Measurements from ENCODE around the gene METAP1D.
"Not testable (repeated sequence)": the region's sequence is repeated elsewhere in the genome, so short reads cannot be mapped to it uniquely, and the experiment has no call there.

Gene METAP1D

DNA sequence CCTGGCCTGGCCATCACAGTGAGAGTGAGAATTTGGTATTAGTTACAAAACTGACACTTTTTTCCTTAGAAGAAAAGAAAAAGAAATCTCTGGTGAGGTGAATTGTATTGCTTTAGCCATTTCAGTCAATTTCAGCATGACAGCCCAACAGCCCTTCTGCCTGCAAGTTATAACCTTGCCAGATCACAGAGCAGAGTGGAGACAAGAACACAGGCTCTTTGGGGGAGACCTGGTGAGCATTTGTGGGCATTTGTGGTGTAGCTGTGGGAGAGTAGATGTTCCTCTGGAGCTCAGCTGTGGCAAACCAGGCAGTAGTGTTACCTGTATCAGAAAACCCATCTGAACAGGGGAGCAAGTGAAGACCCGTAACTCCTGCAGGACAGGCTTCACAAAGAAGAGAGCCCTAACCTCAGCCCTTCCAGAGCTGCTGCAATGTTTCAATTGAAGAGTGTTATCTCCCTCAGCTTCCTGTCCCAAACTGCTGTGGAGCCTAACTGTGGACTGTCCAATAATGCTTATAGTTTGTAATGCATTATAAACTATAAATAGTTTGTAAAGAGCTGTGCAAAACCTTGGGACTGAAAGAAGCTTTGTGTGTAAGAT is 62.8 kb downstream of the METAP1D start:
- H3K4me3 ChIP-seq (ENCODE audit: low read length) = no peak overlapping the region
- no peaks in the 10 kb centered on the region for H3K4me1 ChIP-seq (ENCODE audit: insufficient read depth, low read length)
- no peak overlapping the region for H2AFZ ChIP-seq (ENCODE audit: low read depth, low read length)
- no peaks in the 10 kb centered on the region for H3K9me3 ChIP-seq (ENCODE audit: low read length)
- no peaks in the 10 kb centered on the region for H3K27me3 ChIP-seq (ENCODE audit: insufficient read depth, low read length)
- H3K36me3 ChIP-seq (ENCODE audit: insufficient read depth, low read length) = no peaks in the 10 kb centered on the region

DNA sequence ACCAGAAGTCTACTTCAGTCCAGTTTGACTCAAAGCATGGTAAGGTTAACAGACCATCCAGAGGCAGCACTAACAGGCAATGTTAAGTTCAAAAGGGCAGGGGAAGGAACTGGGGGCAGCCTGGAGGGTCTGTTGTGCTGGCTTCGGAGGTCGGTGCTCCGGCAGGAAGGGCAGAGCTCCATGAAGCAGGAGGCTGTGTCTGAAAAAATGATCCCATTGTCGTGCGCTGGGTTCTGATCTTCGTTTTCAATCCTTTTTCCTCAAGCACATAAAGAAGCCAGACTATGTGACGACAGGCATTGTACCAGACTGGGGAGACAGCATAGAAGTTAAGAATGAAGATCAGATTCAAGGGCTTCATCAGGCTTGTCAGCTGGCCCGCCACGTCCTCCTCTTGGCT is 63.7 kb downstream of the METAP1D start:
- no peak overlapping the region for H3K4me3 ChIP-seq (ENCODE audit: low read length)
- H3K36me3 ChIP-seq (ENCODE audit: insufficient read depth, low read length) = no peaks in the 10 kb centered on the region
- no peaks in the 10 kb centered on the region for H3K4me1 ChIP-seq (ENCODE audit: insufficient read depth, low read length)
- H3K9me3 ChIP-seq (ENCODE audit: low read length) = no peaks in the 10 kb centered on the region
- H3K27me3 ChIP-seq (ENCODE audit: insufficient read depth, low read length) = no peaks in the 10 kb centered on the region
- H2AFZ ChIP-seq (ENCODE audit: low read depth, low read length) = no peak overlapping the region

DNA sequence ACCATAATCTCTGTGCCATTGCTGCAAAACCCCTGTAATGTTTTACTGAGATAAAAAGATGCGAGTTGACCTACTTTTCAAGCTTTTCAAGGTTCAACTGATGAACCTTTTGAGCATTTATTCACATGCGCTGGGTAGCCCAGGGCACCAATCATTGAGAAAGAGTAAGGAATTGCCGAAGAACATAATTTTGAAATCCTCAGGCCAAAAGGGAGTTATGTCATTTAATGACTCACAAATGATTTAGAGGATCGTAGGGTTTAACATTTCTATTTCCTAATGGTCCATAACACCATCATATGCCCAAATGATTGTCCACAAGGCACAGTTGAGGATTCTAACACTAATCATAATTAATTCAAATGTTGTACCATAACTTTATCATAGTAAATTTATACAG is 65.4 kb downstream of the METAP1D start:
- H3K36me3 ChIP-seq (ENCODE audit: insufficient read depth, low read length) = no peaks in the 10 kb centered on the region
- H3K4me1 ChIP-seq (ENCODE audit: insufficient read depth, low read length) = no peaks in the 10 kb centered on the region
- no peak overlapping the region for H3K4me3 ChIP-seq (ENCODE audit: low read length)
- no peaks in the 10 kb centered on the region for H3K9me3 ChIP-seq (ENCODE audit: low read length)
- no peaks in the 10 kb centered on the region for H3K27me3 ChIP-seq (ENCODE audit: insufficient read depth, low read length)
- H2AFZ ChIP-seq (ENCODE audit: low read depth, low read length) = no peak overlapping the region

GRCh38 chr2:172066394-172066886 is 66.7 kb downstream of the METAP1D start:
- Histone ChIP-seq H3K4me3 (ENCODE audit: low read length) (no peak overlapping the region), H3K36me3 (ENCODE audit: insufficient read depth, low read length) (no peaks in the 10 kb centered on the region), H2AFZ (ENCODE audit: low read depth, low read length) (no peak overlapping the region), H3K4me1 (ENCODE audit: insufficient read depth, low read length) (peaks cover 7% of the 10 kb centered on the region), H3K9me3 (ENCODE audit: low read length) (no peaks in the 10 kb centered on the region), H3K27me3 (ENCODE audit: insufficient read depth, low read length) (no peaks in the 10 kb centered on the region)

GRCh38 chr2:172067905-172068304 is 68.2 kb downstream of the METAP1D start:
- peaks cover 21% of the 10 kb centered on the region for H3K4me1 ChIP-seq (ENCODE audit: insufficient read depth, low read length)
- not testable (repeated sequence) for H3K27me3 ChIP-seq (ENCODE audit: insufficient read depth, low read length); H2AFZ ChIP-seq (ENCODE audit: low read depth, low read length); H3K9me3 ChIP-seq (ENCODE audit: low read length); H3K36me3 ChIP-seq (ENCODE audit: insufficient read depth, low read length); H3K4me3 ChIP-seq (ENCODE audit: low read length)

DNA sequence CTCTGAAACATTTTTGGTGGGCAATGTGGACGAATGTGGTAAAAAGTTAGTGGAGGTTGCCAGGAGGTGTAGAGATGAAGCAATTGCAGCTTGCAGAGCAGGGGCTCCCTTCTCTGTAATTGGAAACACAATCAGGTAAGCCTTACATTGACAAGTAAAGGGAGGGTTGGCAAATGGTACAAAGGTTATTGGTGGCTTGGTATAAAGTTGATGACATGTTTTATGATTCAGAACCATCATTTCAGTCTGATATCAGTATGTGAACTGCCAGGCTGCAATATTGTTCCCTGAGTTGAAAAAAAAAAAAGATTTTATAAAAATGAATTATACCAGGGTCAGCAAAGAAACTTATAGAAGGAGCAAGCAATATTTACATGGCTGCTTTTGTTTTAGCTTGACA is 71.2 kb downstream of the METAP1D start:
- Histone ChIP-seq H3K4me1 (ENCODE audit: insufficient read depth, low read length) (peaks cover 38% of the 10 kb centered on the region), H2AFZ (ENCODE audit: low read depth, low read length) (no peak overlapping the region), H3K4me3 (ENCODE audit: low read length) (no peak overlapping the region), H3K27me3 (ENCODE audit: insufficient read depth, low read length) (no peaks in the 10 kb centered on the region), H3K9me3 (ENCODE audit: low read length) (no peaks in the 10 kb centered on the region), H3K36me3 (ENCODE audit: insufficient read depth, low read length) (no peaks in the 10 kb centered on the region)

- no peak overlapping the region for H2AFZ ChIP-seq (ENCODE audit: low read depth, low read length)
- H3K9me3 ChIP-seq (ENCODE audit: low read length) = no peaks in the 10 kb centered on the region
- no peaks in the 10 kb centered on the region for H3K36me3 ChIP-seq (ENCODE audit: insufficient read depth, low read length)
- H3K4me3 ChIP-seq (ENCODE audit: low read length) = no peak overlapping the region
- H3K27me3 ChIP-seq (ENCODE audit: insufficient read depth, low read length) = no peaks in the 10 kb centered on the region
- H3K4me1 ChIP-seq (ENCODE audit: insufficient read depth, low read length) = peaks cover 38% of the 10 kb centered on the region
Measured at GRCh38 chr2:172072303-172072702, 72.5 kb downstream of the METAP1D start.

DNA sequence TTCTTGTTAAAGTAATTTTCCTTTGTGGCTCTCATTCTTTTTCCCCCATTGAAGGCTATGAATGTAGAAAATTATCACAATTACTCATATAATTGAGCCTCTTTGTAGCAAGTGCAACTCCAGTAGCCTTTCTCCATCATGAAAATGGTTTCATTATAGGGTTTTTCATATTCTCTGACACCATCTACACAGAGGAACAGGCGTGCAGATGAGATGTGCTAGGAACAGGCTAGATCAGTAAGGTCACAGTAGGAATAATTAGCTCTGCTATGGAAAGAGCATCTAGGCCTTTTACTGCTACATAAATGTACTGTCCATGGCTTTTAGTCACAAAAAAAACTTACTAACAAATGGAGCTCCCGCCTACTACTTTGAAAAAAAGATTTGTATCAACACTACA is 73.0 kb downstream of the METAP1D start:
- H2AFZ ChIP-seq (ENCODE audit: low read depth, low read length) = no peak overlapping the region
- H3K36me3 ChIP-seq (ENCODE audit: insufficient read depth, low read length) = no peaks in the 10 kb centered on the region
- H3K4me1 ChIP-seq (ENCODE audit: insufficient read depth, low read length) = peaks cover 38% of the 10 kb centered on the region
- no peaks in the 10 kb centered on the region for H3K9me3 ChIP-seq (ENCODE audit: low read length)
- H3K27me3 ChIP-seq (ENCODE audit: insufficient read depth, low read length) = no peaks in the 10 kb centered on the region
- no peak overlapping the region for H3K4me3 ChIP-seq (ENCODE audit: low read length)

DNA sequence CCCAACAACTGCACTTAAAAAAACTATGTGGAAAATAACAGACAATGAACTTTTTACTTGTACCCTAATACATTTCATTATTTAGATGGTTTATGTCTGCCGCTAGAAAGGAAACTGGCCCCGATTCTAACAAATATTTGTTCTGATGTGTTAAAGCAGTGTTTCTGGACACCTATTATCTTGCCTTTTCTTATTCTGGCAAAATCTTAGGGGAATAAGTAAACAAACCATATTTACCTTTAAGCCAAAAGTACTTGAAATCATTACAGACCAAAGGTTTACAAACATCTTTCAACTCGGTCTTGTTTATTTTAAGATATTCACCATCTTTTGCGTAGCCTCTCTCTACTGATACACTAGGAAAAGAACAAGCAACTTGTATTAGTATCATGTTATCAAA is 73.8 kb downstream of the METAP1D start:
- Histone ChIP-seq H2AFZ (ENCODE audit: low read depth, low read length) (no peak overlapping the region), H3K4me3 (ENCODE audit: low read length) (no peak overlapping the region), H3K36me3 (ENCODE audit: insufficient read depth, low read length) (no peaks in the 10 kb centered on the region), H3K4me1 (ENCODE audit: insufficient read depth, low read length) (peaks cover 38% of the 10 kb centered on the region), H3K9me3 (ENCODE audit: low read length) (no peaks in the 10 kb centered on the region), H3K27me3 (ENCODE audit: insufficient read depth, low read length) (peaks cover 1% of the 10 kb centered on the region)

GRCh38 chr2:172074254-172074653 is 74.5 kb downstream of the METAP1D start:
- no peaks in the 10 kb centered on the region for H3K9me3 ChIP-seq (ENCODE audit: low read length)
- no peak overlapping the region for H2AFZ ChIP-seq (ENCODE audit: low read depth, low read length)
- peaks cover 38% of the 10 kb centered on the region for H3K4me1 ChIP-seq (ENCODE audit: insufficient read depth, low read length)
- H3K4me3 ChIP-seq (ENCODE audit: low read length) = no peak overlapping the region
- H3K27me3 ChIP-seq (ENCODE audit: insufficient read depth, low read length) = peaks cover 8% of the 10 kb centered on the region
- no peaks in the 10 kb centered on the region for H3K36me3 ChIP-seq (ENCODE audit: insufficient read depth, low read length)

GRCh38 chr2:172079416-172079815 is 79.7 kb downstream of the METAP1D start:
- H3K27me3 ChIP-seq (ENCODE audit: insufficient read depth, low read length) = peaks cover 59% of the 10 kb centered on the region
- peaks cover 9% of the 10 kb centered on the region for H3K9me3 ChIP-seq (ENCODE audit: low read length)
- H2AFZ ChIP-seq (ENCODE audit: low read depth, low read length) = no peak overlapping the region
- H3K4me1 ChIP-seq (ENCODE audit: insufficient read depth, low read length) = peaks cover 10% of the 10 kb centered on the region
- no peaks in the 10 kb centered on the region for H3K36me3 ChIP-seq (ENCODE audit: insufficient read depth, low read length)
- no peak overlapping the region for H3K4me3 ChIP-seq (ENCODE audit: low read length)

DNA sequence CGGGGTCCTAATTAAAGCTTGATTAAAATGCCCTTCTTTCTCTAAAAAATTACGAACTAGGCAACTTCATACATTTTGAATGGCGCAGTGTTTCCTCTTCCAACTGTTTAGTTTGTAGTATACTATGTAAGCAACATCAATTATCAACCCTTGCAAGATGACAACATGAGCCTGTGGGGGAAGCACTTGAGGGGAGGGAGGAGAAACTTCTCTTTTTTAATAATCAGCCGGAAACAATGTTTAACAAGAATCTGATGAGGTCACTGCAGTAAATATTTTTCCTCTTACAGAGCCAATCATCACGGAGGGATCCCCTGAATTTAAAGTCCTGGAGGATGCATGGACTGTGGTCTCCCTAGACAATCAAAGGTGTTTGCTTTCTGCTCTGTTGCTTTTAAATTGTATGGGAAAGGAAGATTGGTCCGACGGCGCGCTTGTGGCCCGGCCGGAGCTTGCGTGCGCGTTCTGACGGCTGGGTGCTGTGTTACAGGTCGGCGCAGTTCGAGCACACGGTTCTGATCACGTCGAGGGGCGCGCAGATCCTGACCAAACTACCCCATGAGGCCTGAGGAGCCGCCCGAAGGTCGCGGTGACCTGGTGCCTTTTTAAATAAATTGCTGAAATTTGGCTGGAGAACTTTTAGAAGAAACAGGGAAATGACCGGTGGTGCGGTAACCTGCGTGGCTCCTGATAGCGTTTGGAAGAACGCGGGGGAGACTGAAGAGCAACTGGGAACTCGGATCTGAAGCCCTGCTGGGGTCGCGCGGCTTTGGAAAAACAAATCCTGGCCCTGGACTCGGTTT is 80.3 kb downstream of the METAP1D start:
- no peak overlapping the region for H2AFZ ChIP-seq (ENCODE audit: low read depth, low read length)
- H3K4me1 ChIP-seq (ENCODE audit: insufficient read depth, low read length) = peaks cover 16% of the 10 kb centered on the region
- no peak overlapping the region for H3K4me3 ChIP-seq (ENCODE audit: low read length)
- peaks cover 63% of the 10 kb centered on the region for H3K27me3 ChIP-seq (ENCODE audit: insufficient read depth, low read length)
- peaks cover 9% of the 10 kb centered on the region for H3K9me3 ChIP-seq (ENCODE audit: low read length)
- no peaks in the 10 kb centered on the region for H3K36me3 ChIP-seq (ENCODE audit: insufficient read depth, low read length)

GRCh38 chr2:172080641-172081220 is 81.0 kb downstream of the METAP1D start:
- Histone ChIP-seq H3K27me3 (ENCODE audit: insufficient read depth, low read length) (peaks cover 67% of the 10 kb centered on the region), H2AFZ (ENCODE audit: low read depth, low read length) (no peak overlapping the region), H3K9me3 (ENCODE audit: low read length) (peaks cover 9% of the 10 kb centered on the region), H3K4me1 (ENCODE audit: insufficient read depth, low read length) (peaks cover 18% of the 10 kb centered on the region), H3K4me3 (ENCODE audit: low read length) (no peak overlapping the region), H3K36me3 (ENCODE audit: insufficient read depth, low read length) (no peaks in the 10 kb centered on the region)
